Keratinocyte (primary cell): Measurements from ENCODE around the gene EPB41L2.

Experiments
- CTCF ChIP-seq, 3 experiments: IDR thresholded peaks in 1 of 3; conservative IDR thresholded peaks in 1 of 3; optimal IDR thresholded peaks in 1 of 3; 2 replicates in 2 of 3; 3 replicates in 1 of 3; pipeline versions ENCODE3 to v1.5.1; 2011; ENCODE audit warnings: low read length in 3 of 3, mild to moderate bottlenecking in 3 of 3, moderate library complexity in 2 of 3, control low read depth in 1 of 3, inconsistent platforms in 1 of 3; ENCODE audit not compliant: insufficient read depth in 2 of 3; ENCODE audit errors: extremely low read depth in 1 of 3
- EZH2 ChIP-seq: IDR thresholded peaks from one replicate; pipeline ENCODE4 v1.6.1; 2012; ENCODE audit warnings: inconsistent platforms, mild to moderate bottlenecking, low read length, moderate library complexity

- TF ChIP-seq CTCF (optimal IDR thresholded peaks at IDR 0.05 in 1 of 3, IDR thresholded peaks at IDR 0.05 in 1 of 3, conservative IDR thresholded peaks at IDR 0.05 in 1 of 3; ENCODE audit: extremely low read depth in 1 of 3, insufficient read depth in 2 of 3, low read length in 3 of 3) (no peak), EZH2 (no peak)
These were observed 30.3 kb upstream of the EPB41L2 start for GRCh38 chr6:131093334-131093733.
